CD14-positive monocyte (primary cell): Measurements from ENCODE around the gene RINL. TPM values are rescaled to one million over a fixed set of nuclear protein-coding genes. Genes with fewer than 3 reads are reported as not detected.
A peak's percentile ranks its signal among the peaks of the same experiment; 100 is the strongest.

ENCODE experiments used
- DNase-seq, 3 donors: peaks; one replicate each; pipeline ENCODE4 v3.0.0-alpha.2; 2011 to 2022
- H2AFZ ChIP-seq: 2 replicates; pipeline ENCODE4 v1.6.0; 2012; ENCODE audit warnings: mild to moderate bottlenecking, low read depth, low read length, inconsistent platforms; ENCODE audit not compliant: insufficient read depth, poor library complexity, severe bottlenecking
- H3K27ac ChIP-seq, 2 donors: 1 replicate in 1 of 2; 2 replicates in 1 of 2; pipeline ENCODE4 v1.5.1; 2012 to 2013; ENCODE audit warnings: low read length in 2 of 2, control low read depth in 1 of 2, inconsistent platforms in 1 of 2, low read depth in 1 of 2, mild to moderate bottlenecking in 1 of 2
- H3K27me3 ChIP-seq, 2 donors: one replicate each; pipeline versions ENCODE4 v1.6.0 to v1.6.1; 2011 to 2013; ENCODE audit warnings: low read length in 2 of 2; ENCODE audit not compliant: control insufficient read depth in 2 of 2, insufficient read depth in 2 of 2
- H3K36me3 ChIP-seq, 2 donors: replicated peaks in 1 of 2; 1 replicate in 1 of 2; 2 replicates in 1 of 2; pipeline versions ENCODE4 v1.5.1 to v1.6.1; 2012 to 2013; ENCODE audit warnings: low read length in 2 of 2, control low read depth in 1 of 2, inconsistent platforms in 1 of 2, mild to moderate bottlenecking in 1 of 2; ENCODE audit not compliant: insufficient read depth in 2 of 2, control insufficient read depth in 1 of 2
- H3K4me1 ChIP-seq, 2 donors: 1 replicate in 1 of 2; 2 replicates in 1 of 2; pipeline versions ENCODE4 v1.5.1 to v1.6.1; 2012 to 2013; ENCODE audit warnings: low read length in 2 of 2, control low read depth in 1 of 2, inconsistent platforms in 1 of 2, mild to moderate bottlenecking in 1 of 2, moderate library complexity in 1 of 2; ENCODE audit not compliant: insufficient read depth in 2 of 2, control insufficient read depth in 1 of 2
- H3K4me2 ChIP-seq: replicated peaks from 2 replicates; pipeline ENCODE3; 2012; ENCODE audit warnings: low read length, moderate library complexity, mild to moderate bottlenecking; ENCODE audit not compliant: poor library complexity, severe bottlenecking; ENCODE audit errors: extremely low read depth
- H3K4me3 ChIP-seq, 3 experiments: fragments of 200-600 bp in 1 of 3; sonication (generic) in 1 of 3; replicated peaks in 1 of 3; 1 replicate in 2 of 3; 2 replicates in 1 of 3; pipeline ENCODE4 v1.5.1; 2011 to 2013; ENCODE audit warnings: low read length in 3 of 3, mild to moderate bottlenecking in 3 of 3, control low read depth in 2 of 3, low read depth in 2 of 3, inconsistent platforms in 1 of 3, moderate library complexity in 1 of 3
- H3K79me2 ChIP-seq: 2 replicates; pipeline ENCODE4 v1.6.0; 2012; ENCODE audit warnings: mild to moderate bottlenecking, control low read depth, inconsistent platforms, low read length, moderate library complexity; ENCODE audit not compliant: insufficient read depth
- H3K9ac ChIP-seq: 2 replicates; pipeline ENCODE4 v1.6.0; 2017; ENCODE audit warnings: low read length, mild to moderate bottlenecking; ENCODE audit not compliant: insufficient read depth, poor library complexity, severe bottlenecking
- H3K9me3 ChIP-seq, 2 donors: replicated peaks in 1 of 2; 1 replicate in 1 of 2; 2 replicates in 1 of 2; pipeline versions ENCODE4 v1.5.1 to v1.6.1; 2012 to 2013; ENCODE audit warnings: low read length in 2 of 2, control low read depth in 1 of 2; ENCODE audit not compliant: control insufficient read depth in 1 of 2, insufficient read depth in 1 of 2
- H4K20me1 ChIP-seq: 2 replicates; pipeline ENCODE4 v1.6.0; 2012; ENCODE audit warnings: mild to moderate bottlenecking, low read length, control low read depth, moderate library complexity; ENCODE audit not compliant: insufficient read depth
- H3K27ac Mint-ChIP-seq, 7 donors: one replicate each; pipeline ENCODE4 v1.8.0; 2020; ENCODE audit warnings: mild to moderate bottlenecking in 7 of 7, mixed read lengths in 7 of 7, moderate library complexity in 6 of 7, inconsistent platforms in 2 of 7
- H3K27me3 Mint-ChIP-seq, 3 donors: one replicate each; pipeline ENCODE4 v1.8.0; 2021 to 2022; ENCODE audit warnings: low read depth in 3 of 3, mild to moderate bottlenecking in 3 of 3, mixed read lengths in 3 of 3, moderate library complexity in 3 of 3, inconsistent platforms in 1 of 3
- H3K36me3 Mint-ChIP-seq, 2 donors: one replicate each; pipeline ENCODE4 v1.8.0; 2020; ENCODE audit warnings: mixed read lengths in 2 of 2, inconsistent platforms in 1 of 2, mild to moderate bottlenecking in 1 of 2
- H3K4me1 Mint-ChIP-seq: one replicate; pipeline ENCODE4 v1.8.0; 2020; ENCODE audit warnings: mild to moderate bottlenecking, mixed read lengths
- H3K4me3 Mint-ChIP-seq, 2 donors: one replicate each; pipeline ENCODE4 v1.8.0; 2020; ENCODE audit warnings: mild to moderate bottlenecking in 2 of 2, mixed read lengths in 2 of 2, moderate library complexity in 1 of 2
- H3K9me3 Mint-ChIP-seq, 7 donors: one replicate each; pipeline ENCODE4 v1.8.0; 2020 to 2022; ENCODE audit warnings: mixed read lengths in 7 of 7, mild to moderate bottlenecking in 6 of 7, moderate library complexity in 6 of 7, inconsistent platforms in 2 of 7
- CTCF ChIP-seq: fragments of 200-600 bp; IDR thresholded peaks from one replicate; pipeline ENCODE4 v1.8.0; 2022; ENCODE audit warnings: antibody characterized with exemption, mild to moderate bottlenecking
- WGBS: methylation state at CpG from one replicate; pipeline ENCODE4 v1.1.5; 2013; ENCODE audit warnings: missing lambda C conversion rate; ENCODE audit not compliant: insufficient coverage; 5-methylcytosine and 5-hydroxymethylcytosine counted together
- intact Hi-C, 2 donors: fragments of 100-400 bp; cut with micrococcal nuclease; formaldehyde crosslinking; loops; one replicate each; pipeline versions ENCODE4 v1.15.0 to v1.15.1; 2023
- polyA plus RNA-seq, 3 donors: library from polyadenylated mRNA; depleted of rRNA in 1 of 3; unstranded in 2 of 3; stranded (reverse) in 1 of 3; fragments of 300-500 nt in 2 of 3; fragments of >200 nt in 1 of 3; fragmentation: Illumina TruSeq in 2 of 3; gene quantifications; 1 replicate in 2 of 3; 2 replicates in 1 of 3; pipeline ENCODE4 v1.2.3, GENCODE V29; 2012 to 2021

RINL gene
- polyA plus RNA-seq, 3 donors = 4.1 to 13.5 (median 7.2) TPM

GRCh38 chr19:38849147-38849859 lies 28.8 kb downstream of the RINL start:
- H3K27ac ChIP-seq = peak overlapping the region; percentile 85 to 99
- WGBS = under 1% methylated on average over 76 of the region's 76 CpGs
- Mint-ChIP-seq H3K4me3 (peak overlapping the region; percentile 88 to 93), H3K27me3 (peaks cover 0 to 4% (median 1%) of the 10 kb centered on the region in 3 donors), H3K36me3 (peaks cover 37 to 45% of the 10 kb centered on the region in 2 donors), H3K4me1 (peaks cover 29% of the 10 kb centered on the region), H3K9me3 (no peaks in the 10 kb centered on the region), H3K27ac (peak overlapping the region; percentile 98 to 99 (median 99))
- H3K9me3 ChIP-seq = no peaks in the 10 kb centered on the region
- H4K20me1 ChIP-seq = peaks cover 49% of the 10 kb centered on the region
- H3K79me2 ChIP-seq = peaks cover 60% of the 10 kb centered on the region
- no peak for TF ChIP-seq CTCF
- H3K36me3 ChIP-seq = peaks cover 35 to 43% of the 10 kb centered on the region in 2 donors
- intact Hi-C loops = loop anchor here in 1 of 2 donors (2.0 kb wide), 1 partner anchor 17 kb away; no protein-coding TSS in a partner anchor
- H3K4me3 ChIP-seq = peak overlapping the region; percentile 37 to 75 (median 41)
- peak overlapping the region; percentile 86 for H3K4me2 ChIP-seq
- peak overlapping the region; percentile 99 for H3K9ac ChIP-seq
- peak; percentile 94 to 97 (median 96) for DNase-seq
- peaks cover 32 to 42% of the 10 kb centered on the region in 2 donors for H3K4me1 ChIP-seq
- no peaks in the 10 kb centered on the region for H3K27me3 ChIP-seq
- no peak overlapping the region for H2AFZ ChIP-seq

GRCh38 chr19:38848299-38849146 lies 29.6 kb downstream of the RINL start:
- Histone ChIP-seq H3K79me2 (peaks cover 67% of the 10 kb centered on the region), H3K9ac (peak overlapping the region; percentile 99), H3K4me1 (peaks cover 32 to 42% of the 10 kb centered on the region in 2 donors), H3K4me2 (peak overlapping the region; percentile 86), H3K9me3 (no peaks in the 10 kb centered on the region), H3K27ac (peak overlapping the region; percentile 85 to 99), H4K20me1 (peaks cover 57% of the 10 kb centered on the region), H3K27me3 (no peaks in the 10 kb centered on the region), H2AFZ (no peak overlapping the region), H3K4me3 (peak overlapping the region; percentile 37 to 75 (median 41)), H3K36me3 (peaks cover 43 to 50% of the 10 kb centered on the region in 2 donors)
- intact Hi-C loops = loop anchor here in 1 of 2 donors (2.0 kb wide), 1 partner anchor 16 kb away; no protein-coding TSS in a partner anchor
- DNase-seq = no peak
- Mint-ChIP-seq H3K4me1 (peaks cover 29% of the 10 kb centered on the region), H3K9me3 (no peaks in the 10 kb centered on the region), H3K36me3 (peaks cover 45 to 53% of the 10 kb centered on the region in 2 donors), H3K27ac (peak overlapping the region; percentile 91 to 99 (median 98)), H3K4me3 (peak overlapping the region; percentile 77 to 93), H3K27me3 (peaks cover 0 to 2% (median 1%) of the 10 kb centered on the region in 3 donors)
- 24% methylated on average over 9 of the region's 22 CpGs for WGBS
- TF ChIP-seq CTCF = no peak
